Measurements from ENCODE around the gene GPR156.

GPR156 gene

GRCh38 chr3:120182613-120183511 lies 102.2 kb downstream of the GPR156 start:
- FAIRE-seq (no peak), DNase-seq (ENCODE audit: insufficient read length, low spot score) (no peak)
- TF ChIP-seq POU2F2 (IDR thresholded peaks at IDR 0.05; ENCODE audit: low read depth, low read length) (no peak), POLR2A (IDR thresholded peaks at IDR 0.05; ENCODE audit: low read depth, low read length) (no peak), SPI1 (IDR thresholded peaks at IDR 0.05; ENCODE audit: low read depth, low read length) (no peak), PAX5 (IDR thresholded peaks at IDR 0.05; ENCODE audit: insufficient read depth, low read length, severe bottlenecking) (no peak), POLR2AphosphoS5 (IDR thresholded peaks at IDR 0.05; ENCODE audit: low read depth, low read length) (no peak)

GRCh38 chr3:120181632-120182031 lies 103.4 kb downstream of the GPR156 start:
- no peak for DNase-seq (ENCODE audit: insufficient read length, low spot score)
- TF ChIP-seq POLR2A (IDR thresholded peaks at IDR 0.05; ENCODE audit: low read depth, low read length) (no peak), POU2F2 (IDR thresholded peaks at IDR 0.05; ENCODE audit: low read depth, low read length) (no peak), PAX5 (IDR thresholded peaks at IDR 0.05; ENCODE audit: insufficient read depth, low read length, severe bottlenecking) (no peak), SPI1 (IDR thresholded peaks at IDR 0.05; ENCODE audit: low read depth, low read length) (no peak), POLR2AphosphoS5 (IDR thresholded peaks at IDR 0.05; ENCODE audit: low read depth, low read length) (no peak), TAF1 (IDR thresholded peaks at IDR 0.05; ENCODE audit: low read depth, low read length) (no peak)
- FAIRE-seq = no peak

GRCh38 chr3:120180731-120181412 lies 104.2 kb downstream of the GPR156 start:
- no peak for FAIRE-seq

GRCh38 chr3:120177707-120178306 lies 107.2 kb downstream of the GPR156 start:
- DNase-seq (ENCODE audit: insufficient read length, low spot score) = no peak
- TF ChIP-seq TAF1 (IDR thresholded peaks at IDR 0.05; ENCODE audit: low read depth, low read length) = no peak
- no peak for TF ChIP-seq PAX5 (IDR thresholded peaks at IDR 0.05; ENCODE audit: insufficient read depth, low read length, severe bottlenecking)
- no peak for TF ChIP-seq POLR2A (IDR thresholded peaks at IDR 0.05; ENCODE audit: low read depth, low read length)
- TF ChIP-seq POLR2AphosphoS5 (IDR thresholded peaks at IDR 0.05; ENCODE audit: low read depth, low read length) = no peak
- TF ChIP-seq SPI1 (IDR thresholded peaks at IDR 0.05; ENCODE audit: low read depth, low read length) = no peak
- no peak for TF ChIP-seq POU2F2 (IDR thresholded peaks at IDR 0.05; ENCODE audit: low read depth, low read length)
- no peak for FAIRE-seq

More at GRCh38 chr3:120180731-120181412, 104.2 kb downstream of the GPR156 start:
- no peak for TF ChIP-seq POLR2A (IDR thresholded peaks at IDR 0.05; ENCODE audit: low read depth, low read length)
- TF ChIP-seq POU2F2 (IDR thresholded peaks at IDR 0.05; ENCODE audit: low read depth, low read length) = no peak
- TF ChIP-seq SPI1 (IDR thresholded peaks at IDR 0.05; ENCODE audit: low read depth, low read length) = no peak
- no peak for TF ChIP-seq TAF1 (IDR thresholded peaks at IDR 0.05; ENCODE audit: low read depth, low read length)
- no peak for TF ChIP-seq PAX5 (IDR thresholded peaks at IDR 0.05; ENCODE audit: insufficient read depth, low read length, severe bottlenecking)
- TF ChIP-seq POLR2AphosphoS5 (IDR thresholded peaks at IDR 0.05; ENCODE audit: low read depth, low read length) = no peak
- no peak for DNase-seq (ENCODE audit: insufficient read length, low spot score)

- no peak for DNase-seq (ENCODE audit: insufficient read length, low spot score)
- no peak for TF ChIP-seq POLR2AphosphoS5 (IDR thresholded peaks at IDR 0.05; ENCODE audit: low read depth, low read length)
- no peak for TF ChIP-seq POU2F2 (IDR thresholded peaks at IDR 0.05; ENCODE audit: low read depth, low read length)
- no peak for TF ChIP-seq PAX5 (IDR thresholded peaks at IDR 0.05; ENCODE audit: insufficient read depth, low read length, severe bottlenecking)
- no peak for TF ChIP-seq SPI1 (IDR thresholded peaks at IDR 0.05; ENCODE audit: low read depth, low read length)
- no peak for TF ChIP-seq POLR2A (IDR thresholded peaks at IDR 0.05; ENCODE audit: low read depth, low read length)
- TF ChIP-seq TAF1 (IDR thresholded peaks at IDR 0.05; ENCODE audit: low read depth, low read length) = no peak
- FAIRE-seq = no peak
These were observed 107.9 kb downstream of the GPR156 start for GRCh38 chr3:120177151-120177550.

- no peak for FAIRE-seq
- no peak for DNase-seq (ENCODE audit: insufficient read length, low spot score)
- TF ChIP-seq SPI1 (IDR thresholded peaks at IDR 0.05; ENCODE audit: low read depth, low read length) = no peak
These were observed 110.0 kb downstream of the GPR156 start for GRCh38 chr3:120174811-120175539.

GRCh38 chr3:120173056-120173675 lies 111.9 kb downstream of the GPR156 start:
- FAIRE-seq (no peak), DNase-seq (ENCODE audit: insufficient read length, low spot score) (no peak)
- no peak for TF ChIP-seq POU2F2 (IDR thresholded peaks at IDR 0.05; ENCODE audit: low read depth, low read length)
- TF ChIP-seq POLR2A (IDR thresholded peaks at IDR 0.05; ENCODE audit: low read depth, low read length) = no peak
- no peak for TF ChIP-seq SPI1 (IDR thresholded peaks at IDR 0.05; ENCODE audit: low read depth, low read length)
- TF ChIP-seq POLR2AphosphoS5 (IDR thresholded peaks at IDR 0.05; ENCODE audit: low read depth, low read length) = no peak
- TF ChIP-seq TAF1 (IDR thresholded peaks at IDR 0.05; ENCODE audit: low read depth, low read length) = no peak
- TF ChIP-seq PAX5 (IDR thresholded peaks at IDR 0.05; ENCODE audit: insufficient read depth, low read length, severe bottlenecking) = no peak

DNA sequence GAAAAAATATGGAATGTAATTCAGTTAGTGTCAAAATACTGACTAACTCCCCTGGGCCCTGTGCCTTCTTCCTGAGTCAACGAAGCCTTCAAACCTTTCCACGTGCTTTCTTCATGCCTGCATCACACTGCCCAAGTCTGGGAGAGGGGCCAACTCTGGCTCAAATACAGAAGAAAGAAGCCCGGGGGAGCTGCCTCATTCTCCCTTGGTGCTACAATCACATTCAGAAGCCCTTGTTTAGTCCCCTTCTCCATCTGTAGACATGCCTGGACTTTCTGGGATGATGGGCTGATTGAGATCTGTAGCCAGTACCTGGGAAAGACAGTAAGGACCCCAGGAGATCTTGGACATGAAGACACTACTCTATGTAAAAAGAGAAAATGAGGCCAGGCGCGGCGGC lies 113.0 kb downstream of the GPR156 start:
- no peak for DNase-seq (ENCODE audit: insufficient read length, low spot score)

More for the DNA sequence above, 113.0 kb downstream of the GPR156 start:
- no peak for FAIRE-seq
- TF ChIP-seq POU2F2 (IDR thresholded peaks at IDR 0.05; ENCODE audit: low read depth, low read length) = no peak
- TF ChIP-seq TAF1 (IDR thresholded peaks at IDR 0.05; ENCODE audit: low read depth, low read length) = no peak
- TF ChIP-seq POLR2A (IDR thresholded peaks at IDR 0.05; ENCODE audit: low read depth, low read length) = no peak
- no peak for TF ChIP-seq SPI1 (IDR thresholded peaks at IDR 0.05; ENCODE audit: low read depth, low read length)
- TF ChIP-seq PAX5 (IDR thresholded peaks at IDR 0.05; ENCODE audit: insufficient read depth, low read length, severe bottlenecking) = no peak
- TF ChIP-seq POLR2AphosphoS5 (IDR thresholded peaks at IDR 0.05; ENCODE audit: low read depth, low read length) = no peak
